Brain microvascular endothelial cell (primary cell): ENCODE data around the gene SNX8.

ENCODE experiments used
- DNase-seq: peaks from one replicate; pipeline ENCODE4 v3.0.0-alpha.2; 2020
- H3K27ac ChIP-seq: fragments of 250-450 bp; sonication (Bioruptor Pico); 2 replicates; pipeline ENCODE4 v1.5.1; 2020; ENCODE audit warnings: mild to moderate bottlenecking, moderate library complexity
- H3K27me3 ChIP-seq: fragments of 250-450 bp; sonication (Bioruptor Pico); replicated peaks from 2 replicates; pipeline ENCODE4 v1.5.1; 2020; ENCODE audit warnings: mild to moderate bottlenecking
- H3K36me3 ChIP-seq: fragments of 250-450 bp; sonication (Bioruptor Pico); replicated peaks from 2 replicates; pipeline ENCODE4 v1.5.1; 2020; ENCODE audit warnings: mild to moderate bottlenecking
- H3K4me3 ChIP-seq: 2 replicates; pipeline ENCODE4 v1.5.1; 2011; ENCODE audit warnings: low read depth, mild to moderate bottlenecking, control low read depth, low read length, moderate library complexity
- in situ Hi-C: cut with HindIII; loops from 2 replicates; pipeline ENCODE4 v1.10.0; 2017; ENCODE audit warnings: low sequenced_read_pairs, low pct_ligation_motif_present
- TF ChIP-seq, protein P1 (sequence below): IDR thresholded peaks from 2 replicates; pipeline ENCODE4 v1.5.1; 2011; ENCODE audit warnings: low read depth, mild to moderate bottlenecking, moderate library complexity, low read length, control low read depth, inconsistent platforms; ENCODE audit errors: missing control alignments

The SNX8 gene

DNA sequence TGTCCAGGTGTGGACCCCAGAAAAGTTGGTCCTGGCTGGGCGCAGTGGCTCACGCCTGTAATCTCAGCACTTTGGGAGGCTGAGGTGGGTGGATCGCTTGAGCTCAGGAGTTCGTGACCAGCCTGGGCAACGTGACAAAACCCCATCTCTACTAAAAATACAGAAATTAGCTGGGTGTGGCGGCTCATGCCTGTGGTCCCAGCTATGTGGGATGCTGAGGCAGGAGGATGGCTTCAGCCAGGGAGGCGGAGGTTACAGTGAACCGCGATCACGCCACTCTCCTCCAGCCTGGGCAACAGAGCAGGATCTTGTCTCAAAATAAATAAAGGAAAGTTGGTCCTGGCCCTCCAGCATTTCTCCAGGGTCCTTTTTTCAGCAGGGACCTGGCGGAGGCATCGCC, 70.8 kb downstream of the SNX8 start:
- Histone ChIP-seq H3K27ac (no peak overlapping the region), H3K36me3 (peaks cover 7% of the 10 kb centered on the region), H3K27me3 (no peaks in the 10 kb centered on the region), H3K4me3 (no peak overlapping the region)
- TF ChIP-seq, protein P1, sequence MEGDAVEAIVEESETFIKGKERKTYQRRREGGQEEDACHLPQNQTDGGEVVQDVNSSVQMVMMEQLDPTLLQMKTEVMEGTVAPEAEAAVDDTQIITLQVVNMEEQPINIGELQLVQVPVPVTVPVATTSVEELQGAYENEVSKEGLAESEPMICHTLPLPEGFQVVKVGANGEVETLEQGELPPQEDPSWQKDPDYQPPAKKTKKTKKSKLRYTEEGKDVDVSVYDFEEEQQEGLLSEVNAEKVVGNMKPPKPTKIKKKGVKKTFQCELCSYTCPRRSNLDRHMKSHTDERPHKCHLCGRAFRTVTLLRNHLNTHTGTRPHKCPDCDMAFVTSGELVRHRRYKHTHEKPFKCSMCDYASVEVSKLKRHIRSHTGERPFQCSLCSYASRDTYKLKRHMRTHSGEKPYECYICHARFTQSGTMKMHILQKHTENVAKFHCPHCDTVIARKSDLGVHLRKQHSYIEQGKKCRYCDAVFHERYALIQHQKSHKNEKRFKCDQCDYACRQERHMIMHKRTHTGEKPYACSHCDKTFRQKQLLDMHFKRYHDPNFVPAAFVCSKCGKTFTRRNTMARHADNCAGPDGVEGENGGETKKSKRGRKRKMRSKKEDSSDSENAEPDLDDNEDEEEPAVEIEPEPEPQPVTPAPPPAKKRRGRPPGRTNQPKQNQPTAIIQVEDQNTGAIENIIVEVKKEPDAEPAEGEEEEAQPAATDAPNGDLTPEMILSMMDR, result no peak
- DNase-seq, result no peak
- in situ Hi-C loops, result no loop called here

DNA sequence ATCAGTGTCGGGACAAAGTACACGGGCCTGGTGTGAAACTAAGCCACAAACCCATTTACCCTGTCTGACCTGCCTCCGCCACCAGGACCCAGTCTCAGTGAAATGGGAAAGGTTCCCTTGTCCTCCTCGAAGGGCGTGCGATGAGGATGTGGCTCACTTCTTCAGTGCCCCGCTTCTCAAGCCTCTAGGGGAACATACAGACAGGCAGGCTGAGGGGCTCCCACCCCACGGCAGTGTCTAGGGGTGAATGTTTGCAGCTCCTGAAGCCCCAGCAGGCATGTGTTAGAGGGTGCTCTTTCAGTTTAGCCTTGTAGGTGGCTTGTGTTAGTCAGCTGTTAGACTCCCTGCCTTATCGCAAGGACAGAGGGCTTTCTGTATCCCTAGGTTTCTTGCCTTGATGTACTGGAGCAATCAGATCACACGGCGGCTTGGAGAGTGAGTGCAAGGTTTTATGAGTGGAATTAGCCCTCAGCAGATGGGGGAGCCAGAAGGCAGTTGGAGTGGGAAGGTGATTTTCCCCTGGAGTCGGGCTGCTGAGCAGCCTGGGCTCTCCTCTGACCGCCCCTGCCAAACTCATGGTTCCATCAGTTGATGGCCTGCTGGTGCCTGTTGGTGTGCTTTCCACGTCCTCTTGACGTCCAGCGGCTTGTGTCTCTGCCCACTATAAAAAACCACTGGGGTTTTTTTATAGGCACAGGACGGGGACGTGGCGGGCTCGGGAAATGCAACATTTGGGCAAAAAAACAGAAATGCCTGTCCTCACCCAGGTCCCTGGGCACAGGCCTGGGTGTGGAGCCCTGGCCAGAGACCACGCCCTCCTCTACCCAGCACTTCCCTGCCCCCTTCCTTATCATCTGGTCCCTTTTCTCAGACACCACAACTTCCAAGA, 71.5 kb downstream of the SNX8 start:
- Histone ChIP-seq H3K27me3 (no peaks in the 10 kb centered on the region), H3K4me3 (peak overlapping the region; percentile 83), H3K27ac (peak overlapping the region; percentile 2), H3K36me3 (peaks cover 14% of the 10 kb centered on the region)
- TF ChIP-seq, protein P1, result peak; percentile 37
- DNase-seq, result no peak
- in situ Hi-C loops, result no loop called here

DNA sequence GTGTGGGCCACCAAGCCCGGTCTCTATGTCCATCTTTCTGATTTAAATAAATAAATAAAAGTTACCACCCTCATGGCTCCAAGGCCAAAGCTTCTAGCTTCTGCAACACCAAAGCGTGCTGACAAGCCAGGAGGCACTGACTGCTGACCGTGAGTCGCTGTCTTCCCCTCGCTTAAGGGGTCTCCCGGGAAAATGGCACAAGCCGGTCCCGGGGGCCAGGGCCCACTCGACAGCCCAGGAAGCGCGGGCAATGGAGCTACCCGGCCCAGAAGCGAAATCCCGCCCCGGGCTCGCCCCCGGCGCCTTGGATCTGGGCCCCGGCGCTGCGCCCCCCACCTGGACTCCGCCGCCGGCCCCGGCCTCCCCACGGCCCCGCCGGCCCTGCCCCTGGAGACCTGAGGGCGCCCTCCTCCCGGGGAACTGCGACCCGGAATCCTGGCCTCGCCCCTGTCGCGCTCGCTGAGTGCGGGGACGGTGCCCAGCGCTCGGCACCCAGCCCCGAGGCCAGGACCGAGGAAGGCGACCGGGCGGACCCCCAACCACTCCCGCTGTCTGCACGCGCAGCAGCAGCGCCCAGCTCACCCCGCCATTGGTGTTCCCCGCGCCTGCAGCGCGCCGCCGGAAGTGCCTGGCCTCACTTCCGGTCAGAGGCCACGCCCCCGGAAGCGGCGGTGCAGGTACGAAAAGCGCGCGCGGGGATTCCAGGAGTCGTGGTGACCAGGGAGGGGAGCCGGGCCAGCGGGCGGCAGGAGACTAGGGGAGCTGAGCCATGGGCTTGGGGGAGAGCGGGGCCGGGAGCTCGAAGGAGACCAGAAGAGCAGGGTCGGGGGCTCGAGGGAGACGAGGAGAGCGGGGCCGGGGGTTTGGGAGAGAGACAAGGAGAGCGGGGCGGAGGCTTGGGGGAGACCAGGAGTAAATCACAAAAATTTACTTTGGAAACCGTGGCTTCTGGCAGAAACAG, 72.4 kb downstream of the SNX8 start, which contains the start of the genes MRM2 and NUDT1:
Gene MRM2, minus strand, starts transcription at position 626 of the 961 bp plus-strand sequence. Its CDS starts 36 bp downstream, at position 590.
Gene NUDT1, plus strand, starts transcription at position 647 of the 961 bp plus-strand sequence. CDS start 2,349 bp downstream, outside the sequence.
- Histone ChIP-seq H3K36me3 (peaks cover 18% of the 10 kb centered on the region), H3K4me3 (peak within 1 kb of the TSS; percentile 83), H3K27me3 (no peaks in the 10 kb centered on the region), H3K27ac (peak within 1 kb of the TSS; percentile 2)
- DNase-seq, result peak; percentile 45
- in situ Hi-C loops, result no loop called here
- TF ChIP-seq, protein P1, result no peak

DNA sequence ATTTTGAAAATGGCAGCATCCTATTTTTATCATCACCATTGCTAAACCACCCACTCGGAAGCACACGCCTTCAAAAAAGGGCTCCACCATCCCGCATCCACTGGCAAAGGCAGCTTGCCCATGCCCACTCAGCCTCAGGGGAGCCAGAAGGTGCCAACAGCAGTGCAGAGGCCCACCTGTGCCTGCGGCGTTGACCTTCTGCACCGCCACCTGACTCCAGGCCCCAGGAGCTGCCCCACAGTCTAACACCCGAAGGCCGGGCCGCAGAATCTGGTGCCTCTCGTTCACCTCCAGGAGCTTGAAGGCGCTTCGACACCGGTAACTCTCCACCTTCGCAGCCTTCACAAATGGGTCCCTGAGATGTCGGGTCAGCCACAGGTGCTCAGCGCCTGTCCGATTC, 75.0 kb downstream of the SNX8 start:
- in situ Hi-C loops, result no loop called here
- no peak overlapping the region for H3K4me3 ChIP-seq

DNA sequence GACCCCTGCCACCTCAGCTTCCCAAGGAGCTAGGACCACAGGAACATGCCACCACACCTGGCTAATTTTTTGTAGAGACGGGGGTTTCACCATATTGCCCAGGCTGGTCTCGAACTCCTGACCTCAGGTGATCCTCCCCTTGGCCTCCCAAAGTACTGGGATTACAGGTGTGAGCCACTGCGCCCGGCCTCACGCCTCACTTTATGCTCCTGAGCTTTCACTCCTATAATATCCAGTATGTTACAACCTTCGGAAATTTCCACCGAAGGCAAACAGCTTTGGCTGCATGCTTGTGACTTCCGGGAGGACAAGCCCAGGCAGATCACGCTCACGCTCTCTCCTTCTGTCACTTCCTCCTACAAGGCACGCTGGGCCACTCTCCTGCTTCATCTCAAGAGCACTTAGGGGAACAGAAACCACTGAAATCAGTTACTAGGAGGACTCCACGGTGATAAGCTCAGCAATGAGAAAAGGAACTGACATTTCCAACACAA, 77.1 kb downstream of the SNX8 start:
- no peak overlapping the region for H3K27ac ChIP-seq
- H3K4me3 ChIP-seq, result no peak overlapping the region
- DNase-seq, result no peak

More for the DNA sequence above, 75.0 kb downstream of the SNX8 start:
- Histone ChIP-seq H3K27ac (no peak overlapping the region), H3K36me3 (peaks cover 32% of the 10 kb centered on the region), H3K27me3 (no peaks in the 10 kb centered on the region)
- TF ChIP-seq, protein P1, result no peak
- DNase-seq, result no peak

More for the DNA sequence above, 77.1 kb downstream of the SNX8 start:
- TF ChIP-seq, protein P1, result no peak
- in situ Hi-C loops, result no loop called here
- peaks cover 32% of the 10 kb centered on the region for H3K36me3 ChIP-seq
- H3K27me3 ChIP-seq, result no peaks in the 10 kb centered on the region
